ENCODE results near the gene ABHD4.
"Not testable (repeated sequence)": the region's sequence is repeated elsewhere in the genome, so short reads cannot be mapped to it uniquely, and the experiment has no call there.

ABHD4 gene

GRCh38 chr14:22598099-22598895, at the start of gene ABHD4:
TSS of gene ABHD4 (plus strand) at chr14:22598300. CDS start at chr14:22598307, 7 bp downstream.
- DNase-seq (ENCODE audit: low read depth in 2 of 2): peak; percentile 45 to 64

- no peak for DNase-seq (ENCODE audit: low read depth in 2 of 2)
Observed at GRCh38 chr14:22549324-22549962, 48.7 kb upstream of the ABHD4 start.

GRCh38 chr14:22549981-22550673, 48.0 kb upstream of the ABHD4 start:
- peak; percentile 70 to 75 for DNase-seq (ENCODE audit: low read depth in 2 of 2)

GRCh38 chr14:22551605-22551997, 46.5 kb upstream of the ABHD4 start:
- DNase-seq (ENCODE audit: low read depth in 2 of 2): no peak

- DNase-seq (ENCODE audit: low read depth in 2 of 2): no peak
Observed at GRCh38 chr14:22552001-22552826, 45.9 kb upstream of the ABHD4 start.

- no peak for DNase-seq (ENCODE audit: low read depth in 2 of 2)
Observed at GRCh38 chr14:22552827-22553076, 45.3 kb upstream of the ABHD4 start.

GRCh38 chr14:22553445-22553844, 44.7 kb upstream of the ABHD4 start:
- DNase-seq (ENCODE audit: low read depth in 2 of 2): no peak

GRCh38 chr14:22553861-22554497, 44.1 kb upstream of the ABHD4 start:
- DNase-seq (ENCODE audit: low read depth in 2 of 2): not testable (repeated sequence)

GRCh38 chr14:22554498-22555383, 43.4 kb upstream of the ABHD4 start:
- DNase-seq (ENCODE audit: low read depth in 2 of 2): no peak

GRCh38 chr14:22555384-22556011, 42.6 kb upstream of the ABHD4 start:
- peak in 1 of 2 donors; percentile 66 for DNase-seq (ENCODE audit: low read depth in 2 of 2)

GRCh38 chr14:22556021-22556989, 41.8 kb upstream of the ABHD4 start:
- DNase-seq (ENCODE audit: low read depth in 2 of 2): peak; percentile 96

GRCh38 chr14:22556990-22557623, 41.0 kb upstream of the ABHD4 start:
- DNase-seq (ENCODE audit: low read depth in 2 of 2): peak; percentile 81 to 85

GRCh38 chr14:22557846-22558220, 40.3 kb upstream of the ABHD4 start:
- DNase-seq (ENCODE audit: low read depth in 2 of 2): no peak

- peak; percentile 74 to 78 for DNase-seq (ENCODE audit: low read depth in 2 of 2)
Observed at GRCh38 chr14:22558221-22558913, 39.7 kb upstream of the ABHD4 start.

- DNase-seq (ENCODE audit: low read depth in 2 of 2): no peak
Observed at GRCh38 chr14:22559041-22559440, 39.1 kb upstream of the ABHD4 start.

- DNase-seq (ENCODE audit: low read depth in 2 of 2): no peak
Observed at GRCh38 chr14:22560662-22561365, 37.3 kb upstream of the ABHD4 start.

- no peak for DNase-seq (ENCODE audit: low read depth in 2 of 2)
Observed at GRCh38 chr14:22561366-22561660, 36.8 kb upstream of the ABHD4 start.

Data from stimulated activated CD8-positive, alpha-beta memory T cell treated with anti-CD3 and anti-CD28 coated beads, Interleukin-15, amount 100 ng/mL, for 48 hours (primary cell).